Stimulated activated memory B cell treated with anti-CD40 and anti-IgM and Interleukin-4, amounts not matched to agents 10 μg/mL and 1 μg/mL and 100 μg/mL, for 72 hours (primary cell): ENCODE data around the gene TMEM50B.

Source experiments
- ATAC-seq: fragments of 150-1000 bp; cut with Tn5 transposase; 2 replicates; pipeline ENCODE4 v1.10.0; 2021
- H3K27ac Mint-ChIP-seq: one replicate; pipeline ENCODE4 v1.8.0; 2022; ENCODE audit warnings: mild to moderate bottlenecking, mixed read lengths
- H3K27me3 Mint-ChIP-seq: one replicate; pipeline ENCODE4 v1.8.0; 2022; ENCODE audit warnings: mixed read lengths
- H3K36me3 Mint-ChIP-seq: one replicate; pipeline ENCODE4 v1.8.0; 2022; ENCODE audit warnings: mixed read lengths
- H3K4me1 Mint-ChIP-seq: one replicate; pipeline ENCODE4 v1.8.0; 2022; ENCODE audit warnings: mixed read lengths
- H3K4me3 Mint-ChIP-seq: one replicate; pipeline ENCODE4 v1.8.0; 2022; ENCODE audit warnings: mild to moderate bottlenecking, moderate library complexity, mixed read lengths
- H3K9me3 Mint-ChIP-seq: one replicate; pipeline ENCODE4 v1.8.0; 2022; ENCODE audit warnings: mixed read lengths

Gene TMEM50B

DNA sequence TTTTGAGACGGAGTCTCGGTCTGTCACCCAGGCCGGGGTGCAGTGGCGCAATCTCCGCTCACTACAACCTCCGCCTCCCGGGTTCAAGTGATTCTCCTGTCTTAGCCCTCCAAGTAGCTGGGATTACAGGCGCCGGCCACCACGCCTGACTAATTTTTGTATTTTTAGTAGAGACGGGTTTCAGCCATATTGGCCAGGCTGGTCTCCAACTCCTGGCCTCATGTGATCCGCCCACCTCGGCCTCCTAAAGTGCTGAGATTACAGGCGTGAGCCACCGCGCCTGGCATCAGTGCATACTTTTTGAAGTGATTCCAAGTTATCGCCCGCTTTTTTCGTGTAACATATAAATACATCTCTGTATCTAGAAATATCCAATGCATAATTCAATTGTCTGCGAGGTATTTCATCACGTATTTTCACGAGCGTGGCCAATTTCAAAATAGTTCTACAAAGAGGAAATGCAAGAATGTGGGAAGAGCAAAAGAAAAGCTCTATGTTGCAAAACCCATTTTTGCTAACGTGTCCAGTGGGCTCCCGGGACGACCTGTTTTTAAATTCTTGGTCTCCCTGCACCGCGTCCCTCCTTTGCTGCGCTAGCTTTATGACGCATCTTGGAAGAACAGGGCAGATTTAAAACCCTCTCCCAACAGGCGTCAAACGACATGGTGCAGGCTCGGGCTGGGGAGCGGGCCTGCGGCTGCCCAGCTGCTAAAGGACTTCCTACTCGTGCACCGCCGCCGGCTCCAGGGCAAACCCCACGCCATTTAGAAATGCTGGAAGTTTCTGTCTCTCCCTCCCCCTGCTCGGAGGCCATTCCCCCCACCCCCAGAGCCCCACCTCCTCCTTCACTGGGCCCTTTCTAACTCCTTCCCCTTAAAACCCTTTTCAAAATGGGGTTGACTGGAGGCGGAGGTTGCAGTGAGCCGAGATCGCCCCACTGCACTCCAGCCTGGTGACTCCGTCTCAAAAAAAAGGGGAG, 77.5 kb downstream of the TMEM50B start:
- Mint-ChIP-seq H3K4me1 (peaks cover 60% of the 10 kb centered on the region), H3K9me3 (no peaks in the 10 kb centered on the region), H3K36me3 (peaks cover 23% of the 10 kb centered on the region), H3K27ac (peak overlapping the region; percentile 86), H3K4me3 (peak overlapping the region; percentile 82), H3K27me3 (no peaks in the 10 kb centered on the region)
- ATAC-seq: peak; percentile 16

DNA sequence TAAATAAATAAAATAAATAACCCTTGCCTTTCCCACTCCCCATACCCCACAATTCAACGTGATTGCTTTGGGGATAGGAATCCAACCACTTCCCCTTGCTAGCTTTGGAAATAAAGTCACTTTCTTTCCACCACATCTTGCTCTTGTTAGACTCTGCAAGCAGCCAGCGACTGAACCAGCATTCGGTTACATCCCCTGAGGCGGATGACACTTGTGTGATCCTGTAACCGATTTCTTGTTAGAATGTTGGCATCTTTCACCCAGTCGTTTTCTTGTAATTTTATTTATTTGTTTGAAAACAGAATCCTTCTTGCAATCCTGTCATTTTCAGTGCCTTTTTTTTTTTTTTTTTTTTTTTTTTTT, 78.2 kb downstream of the TMEM50B start:
- no peaks in the 10 kb centered on the region for H3K9me3 Mint-ChIP-seq
- peaks cover 16% of the 10 kb centered on the region for H3K36me3 Mint-ChIP-seq
- no peak overlapping the region for H3K27ac Mint-ChIP-seq
- no peak overlapping the region for H3K4me3 Mint-ChIP-seq
- H3K27me3 Mint-ChIP-seq: no peaks in the 10 kb centered on the region
- H3K4me1 Mint-ChIP-seq: peaks cover 53% of the 10 kb centered on the region
- no peak for ATAC-seq
